ENCODE measurements around the gene STMN3.
"Not testable (repeated sequence)": the region's sequence is repeated elsewhere in the genome, so short reads cannot be mapped to it uniquely, and the experiment has no call there.

Gene STMN3

GRCh38 chr20:63653974-63654668, 897 bp upstream of the STMN3 start:
- DNase-seq = no peak

- no peak for DNase-seq
Observed at GRCh38 chr20:63652192-63652980, 838 bp downstream of the STMN3 start.

DNA sequence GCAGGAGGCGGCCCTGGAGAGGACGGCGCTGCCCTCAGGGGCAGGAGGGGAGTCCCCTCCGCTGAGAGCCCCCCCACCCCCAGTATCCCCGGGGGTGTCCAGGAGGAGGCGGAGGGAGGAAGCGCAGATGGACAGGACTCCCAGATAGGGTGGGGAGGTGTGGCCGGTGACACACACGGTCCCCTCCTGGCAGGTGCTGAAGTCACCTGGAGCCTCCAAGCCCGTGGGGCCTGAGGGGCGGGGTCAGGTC, 1.4 kb downstream of the STMN3 start:
- no peak for DNase-seq

DNA sequence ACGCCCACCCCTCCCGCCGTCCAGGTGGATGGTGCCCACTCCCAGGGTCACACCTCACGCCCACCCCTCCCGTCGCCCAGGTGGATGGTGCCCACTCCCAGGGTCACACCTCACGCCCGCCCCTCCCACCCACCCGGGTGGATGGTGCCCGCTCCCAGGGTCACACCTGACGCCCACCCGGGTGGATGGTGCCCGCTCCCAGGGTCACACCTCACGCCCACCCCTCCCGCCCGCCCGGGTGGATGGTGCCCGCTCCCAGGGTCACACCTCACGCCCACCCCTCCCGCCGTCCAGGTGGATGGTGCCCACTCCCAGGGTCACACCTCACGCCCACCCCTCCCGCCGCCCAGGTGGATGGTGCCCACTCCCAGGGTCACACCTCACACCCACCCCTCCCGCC, 2.7 kb downstream of the STMN3 start:
- not testable (repeated sequence) for DNase-seq

DNA sequence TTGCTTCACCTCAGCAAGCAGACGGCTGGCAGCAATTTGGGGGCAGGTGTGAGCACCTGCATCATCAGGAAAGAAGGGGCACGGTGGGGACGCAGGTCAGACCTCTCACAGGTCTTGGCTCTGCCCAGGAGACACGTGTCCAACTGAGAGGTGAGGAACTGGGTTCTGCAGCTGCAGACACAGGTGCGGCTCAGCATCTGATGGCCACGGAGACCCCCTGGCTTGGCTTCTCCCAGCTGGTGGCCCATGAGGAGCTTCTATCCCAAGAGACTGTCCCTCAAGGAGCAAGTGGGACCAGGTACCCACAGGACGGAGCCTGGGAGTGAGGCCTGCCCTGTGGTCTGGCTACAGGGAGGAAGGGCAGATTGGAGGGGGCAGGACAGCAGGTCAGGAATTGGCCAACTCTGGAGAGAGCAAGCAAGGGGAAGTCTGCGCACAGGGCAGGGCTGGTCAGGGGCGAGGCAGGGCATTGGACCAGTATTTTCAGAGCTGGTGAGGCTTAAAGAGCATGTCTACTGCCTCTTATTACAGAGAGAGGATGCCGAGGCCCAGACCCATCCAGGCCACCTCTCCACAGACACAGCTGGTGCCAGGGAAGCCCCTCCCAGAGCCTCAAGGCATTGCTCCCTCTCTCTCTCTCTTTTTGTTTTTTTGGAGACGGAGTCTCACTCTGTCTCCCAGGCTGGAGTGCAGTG, 4.2 kb downstream of the STMN3 start:
- DNase-seq = no peak

DNA sequence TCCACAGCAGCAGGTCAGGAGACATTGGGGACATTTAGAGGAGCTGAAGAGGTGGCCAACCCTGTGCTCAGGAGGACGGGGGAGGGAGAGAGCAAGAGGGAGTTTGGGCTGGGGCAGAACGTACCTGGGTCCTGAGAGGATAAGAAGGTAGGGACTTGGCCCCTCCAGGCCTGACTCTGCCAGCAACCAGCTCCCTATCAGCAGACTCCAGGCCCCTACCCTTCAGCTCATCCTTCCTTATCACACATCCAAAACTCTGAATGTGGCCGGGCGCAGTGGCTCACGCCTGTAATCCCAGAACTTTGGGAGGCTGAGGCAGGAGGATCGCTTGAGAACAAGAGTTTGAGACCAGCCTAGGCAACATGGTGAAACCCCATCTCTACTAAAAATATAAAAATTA, 5.0 kb downstream of the STMN3 start:
- DNase-seq = no peak

DNA sequence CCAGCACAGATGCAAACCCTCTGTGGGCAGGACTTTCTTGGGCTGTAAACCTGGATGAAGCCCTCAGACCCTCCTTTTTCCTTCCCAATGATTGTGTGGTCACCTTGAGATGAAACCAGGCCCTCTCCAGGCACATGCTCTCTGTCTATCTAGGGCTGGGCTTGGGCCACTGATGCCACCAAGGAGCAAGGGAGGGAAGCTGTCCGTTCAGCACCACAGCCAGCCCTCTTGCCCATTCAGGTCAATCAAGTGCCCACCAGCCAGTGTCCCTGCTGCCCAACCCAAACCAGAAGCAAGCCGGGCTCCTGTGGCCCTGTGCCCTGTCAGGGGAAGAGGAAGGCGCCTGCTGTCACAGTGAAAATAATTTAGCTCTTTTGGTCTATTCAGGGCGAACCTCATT, 8.0 kb downstream of the STMN3 start:
- no peak for DNase-seq

DNA sequence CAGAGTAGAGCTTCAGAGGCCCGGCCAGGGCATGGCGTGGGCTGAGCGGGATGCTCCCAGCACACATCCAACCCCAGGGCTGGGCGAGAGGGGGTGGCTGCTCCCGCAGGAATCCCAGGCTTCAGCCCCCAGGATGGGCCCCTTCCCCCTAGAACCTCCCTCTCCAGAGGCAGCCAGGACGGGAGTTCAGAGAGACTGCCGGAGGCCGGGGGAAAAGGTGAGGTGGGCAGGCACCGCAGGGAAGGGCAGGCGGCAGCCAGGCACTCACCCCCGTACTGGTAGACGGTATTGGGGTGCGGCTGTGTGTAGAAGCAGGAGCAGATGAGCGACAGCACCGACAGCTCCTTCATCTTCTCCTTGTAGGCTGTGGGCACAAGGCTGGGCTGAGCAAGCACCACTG, 9.3 kb downstream of the STMN3 start:
- no peak for DNase-seq

DNA sequence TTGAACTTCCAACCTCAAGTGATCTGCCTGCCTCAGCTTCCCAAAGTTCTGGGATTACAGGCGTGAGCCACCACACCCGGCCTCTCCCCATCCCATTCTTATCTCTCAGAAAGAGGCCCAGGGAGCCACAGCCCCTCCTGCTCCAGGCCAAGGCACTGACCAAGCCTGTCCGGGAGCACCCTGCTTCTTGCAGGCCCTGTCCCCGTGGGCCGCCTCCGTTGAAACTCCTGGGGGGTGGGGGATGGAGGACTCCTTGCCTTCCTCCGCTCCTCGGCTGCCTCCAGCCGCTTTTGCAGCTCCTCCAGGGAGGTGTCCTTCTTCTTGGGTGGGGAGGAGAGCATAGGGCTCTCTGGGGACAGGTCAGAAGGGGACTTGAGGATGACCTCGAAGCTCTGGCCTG, 9.7 kb downstream of the STMN3 start:
- no peak for DNase-seq

- no peak for DNase-seq
Observed at GRCh38 chr20:63642527-63643247, 10.5 kb downstream of the STMN3 start.

DNA sequence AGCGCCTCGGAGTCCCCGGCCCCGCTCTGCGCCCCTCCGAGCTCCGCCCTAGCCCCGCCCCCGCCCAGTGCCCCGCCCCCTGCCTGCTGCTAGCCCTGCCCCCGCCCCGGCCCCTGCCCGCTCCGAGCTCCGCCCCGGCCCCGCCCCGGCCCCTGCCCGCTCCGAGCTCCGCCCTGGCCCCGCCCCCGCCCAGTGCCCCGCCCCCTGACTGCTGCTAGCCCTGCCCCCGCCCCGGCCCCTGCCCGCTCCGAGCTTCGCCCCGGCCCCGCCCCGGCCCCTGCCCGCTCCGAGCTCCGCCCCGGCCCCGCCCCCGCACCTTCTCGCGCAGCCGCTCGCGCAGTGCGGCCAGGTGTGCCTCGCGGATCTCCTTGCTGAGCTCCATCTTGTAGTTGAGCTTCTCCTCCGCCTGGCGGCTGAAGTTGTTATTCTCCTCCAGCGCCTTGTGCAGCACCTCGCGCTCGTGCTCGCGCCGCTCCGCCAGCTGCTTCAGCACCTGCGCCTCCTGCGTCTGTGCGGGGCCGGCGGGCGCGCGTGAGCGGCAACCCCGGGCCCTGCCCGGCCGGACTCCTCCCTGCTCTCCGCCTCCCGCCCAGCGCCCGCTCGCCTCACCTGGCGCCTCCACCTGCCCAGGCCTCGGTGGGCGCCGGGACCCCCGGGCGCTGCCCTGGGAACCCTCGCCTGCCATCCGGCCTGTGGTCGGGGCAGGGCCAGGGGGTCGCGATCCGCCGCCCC, 11.3 kb downstream of the STMN3 start:
- peak; percentile 99 for DNase-seq

- DNase-seq = no peak
Observed at GRCh38 chr20:63641146-63641791, 12.0 kb downstream of the STMN3 start.

DNA sequence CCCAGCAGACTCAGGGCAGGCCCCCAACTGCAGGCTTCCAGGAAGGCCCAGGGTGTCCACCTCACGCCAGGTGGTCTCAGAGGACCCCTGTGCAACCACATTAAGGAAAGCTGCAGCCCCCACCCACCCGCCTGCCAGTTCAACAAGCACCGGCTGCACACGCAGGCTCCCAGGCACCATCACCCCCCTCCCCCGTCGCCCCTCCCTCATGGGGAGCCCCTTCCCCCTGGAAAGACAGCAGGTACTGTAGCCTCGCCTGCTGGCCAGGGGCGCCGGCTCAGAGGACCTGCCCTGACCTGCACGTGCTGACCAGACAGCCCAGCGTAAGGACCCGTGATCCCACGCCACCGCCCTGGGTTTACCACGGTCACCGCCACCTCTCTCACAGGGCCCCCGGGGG, 12.5 kb downstream of the STMN3 start:
- not testable (repeated sequence) for DNase-seq

- no peak for DNase-seq
Observed at GRCh38 chr20:63640086-63640485, 13.1 kb downstream of the STMN3 start.

GRCh38 chr20:63639093-63639975, 13.9 kb downstream of the STMN3 start:
- DNase-seq = peak; percentile 80

GRCh38 chr20:63636752-63637628, 16.2 kb downstream of the STMN3 start:
- DNase-seq = no peak

DNA sequence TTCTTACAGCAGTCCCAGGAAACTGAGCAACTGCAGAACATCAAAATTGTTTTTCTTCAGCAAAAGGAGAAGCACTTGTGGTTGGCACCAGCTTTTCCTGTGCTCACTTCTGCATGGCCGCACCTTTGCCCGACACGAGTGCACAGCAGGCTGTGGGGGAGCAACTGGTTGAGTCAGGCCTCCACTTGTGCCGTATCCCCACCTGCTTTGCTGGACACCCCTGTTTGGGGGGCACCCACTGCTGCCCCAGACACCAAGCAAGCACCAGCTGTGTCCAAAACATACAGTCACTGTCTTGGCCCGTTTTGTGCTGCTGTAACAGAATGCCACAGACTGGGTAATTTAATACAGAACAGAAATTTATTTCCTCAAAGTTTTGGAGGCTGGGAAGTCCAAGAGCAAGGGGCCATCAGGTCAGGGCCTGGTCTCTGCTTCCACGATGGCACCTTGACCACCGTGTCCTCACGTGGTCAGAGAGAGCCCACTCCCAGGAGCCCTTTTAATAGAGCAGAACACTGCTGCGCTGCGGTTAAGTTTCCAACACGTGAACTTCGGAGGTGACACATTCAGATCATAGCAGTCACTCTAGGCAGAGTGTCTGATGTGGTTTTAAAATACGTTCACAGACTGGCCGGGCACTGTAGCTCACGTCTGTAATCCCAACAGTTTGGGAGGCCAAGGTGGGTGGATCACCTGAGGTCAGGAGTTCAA, 17.6 kb downstream of the STMN3 start:
- peak; percentile 81 for DNase-seq

DNA sequence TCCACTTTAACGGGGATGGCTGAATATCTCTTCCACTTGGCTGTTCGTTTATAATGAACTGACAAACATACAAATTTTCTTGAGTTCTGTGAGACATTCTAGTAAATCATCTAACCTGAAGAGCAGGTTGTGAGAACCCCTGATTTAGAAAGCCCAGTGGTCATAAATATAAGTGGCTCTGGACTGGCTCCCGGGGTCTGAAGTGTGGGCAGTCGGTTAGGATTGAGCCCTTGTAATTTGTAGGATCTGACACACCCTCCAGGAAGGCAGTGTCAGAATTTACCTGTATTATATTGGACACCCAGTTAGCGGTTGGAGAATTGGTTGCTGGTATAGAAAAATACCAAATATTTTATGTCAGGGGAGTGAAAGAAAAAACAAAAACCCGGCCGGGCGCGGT, 19.5 kb downstream of the STMN3 start:
- no peak for DNase-seq

DNA sequence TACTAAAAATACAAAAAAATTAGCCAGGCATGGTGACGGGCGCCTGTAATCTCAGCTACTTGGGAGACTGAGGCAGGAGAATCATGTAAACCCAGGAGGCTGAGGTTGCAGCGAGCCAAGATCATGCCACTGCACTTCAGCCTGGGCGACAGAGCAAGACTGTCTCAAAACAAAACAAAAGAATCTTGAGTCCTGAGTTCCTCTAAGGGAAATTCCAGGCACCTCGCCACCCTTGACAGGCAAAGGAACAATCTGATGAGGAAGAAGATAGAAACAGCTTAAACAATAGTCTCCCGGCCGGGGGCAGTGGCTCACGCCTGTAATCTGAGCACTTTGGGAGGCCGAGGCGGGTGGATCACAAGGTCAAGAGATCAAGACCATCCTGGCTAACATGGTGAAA, 21.8 kb downstream of the STMN3 start:
- not testable (repeated sequence) for DNase-seq

GRCh38 chr20:63630956-63631355, 22.3 kb downstream of the STMN3 start:
- DNase-seq = not testable (repeated sequence)
